Activated CD4-positive, CD25-positive, alpha-beta regulatory T cell treated with anti-CD3 and anti-CD28 coated beads, Interleukin-2, amount 50 U/mL, for 24 hours (primary cell): ENCODE results near the gene STRADA.

ENCODE experiments used
- ATAC-seq, 2 donors: fragments of 150-1000 bp; cut with Tn5 transposase; one replicate each; pipeline ENCODE4 v1.10.0; 2021; ENCODE audit warnings: mild to moderate bottlenecking in 1 of 2, moderate library complexity in 1 of 2

STRADA gene

GRCh38 chr17:63700528-63701455 lies 40.8 kb downstream of the STRADA start:
- ATAC-seq = peak; percentile 2 to 11

- peak; percentile 24 to 26 for ATAC-seq
Measured at GRCh38 chr17:63699638-63700527, 41.7 kb downstream of the STRADA start, which contains the start of gene LIMD2. TSS of gene LIMD2 (minus strand) at chr17:63700125. CDS start at chr17:63699298, 827 bp downstream.

- ATAC-seq = peak; percentile 11 to 21
Measured at GRCh38 chr17:63698886-63699637, 42.5 kb downstream of the STRADA start.

- ATAC-seq = no peak
Measured at GRCh38 chr17:63698381-63698885, 43.2 kb downstream of the STRADA start.

- peak; percentile 53 to 55 for ATAC-seq
Measured at GRCh38 chr17:63697341-63698286, 44.0 kb downstream of the STRADA start.

- no peak for ATAC-seq
Measured at GRCh38 chr17:63696381-63696961, 45.1 kb downstream of the STRADA start.

- ATAC-seq = no peak
Measured at GRCh38 chr17:63695889-63696288, 45.7 kb downstream of the STRADA start.

- ATAC-seq = no peak
Measured at GRCh38 chr17:63694950-63695773, 46.4 kb downstream of the STRADA start.

- no peak for ATAC-seq
Measured at GRCh38 chr17:63694229-63694949, 47.2 kb downstream of the STRADA start.

- no peak for ATAC-seq
Measured at GRCh38 chr17:63693411-63694113, 48.0 kb downstream of the STRADA start.

- no peak for ATAC-seq
Measured at GRCh38 chr17:63692195-63692816, 49.3 kb downstream of the STRADA start.

GRCh38 chr17:63689479-63689878 lies 52.1 kb downstream of the STRADA start:
- ATAC-seq = no peak

- ATAC-seq = peak; percentile 35 to 36
Measured at GRCh38 chr17:63688396-63689020, 53.1 kb downstream of the STRADA start.

GRCh38 chr17:63686138-63686685 lies 55.4 kb downstream of the STRADA start:
- peak; percentile 74 to 82 for ATAC-seq

GRCh38 chr17:63685578-63685977 lies 56.0 kb downstream of the STRADA start:
- ATAC-seq = no peak

- no peak for ATAC-seq
Measured at GRCh38 chr17:63685041-63685440, 56.6 kb downstream of the STRADA start.

- ATAC-seq = no peak
Measured at GRCh38 chr17:63682981-63683380, 58.6 kb downstream of the STRADA start.
